ENCODE results near the gene LRRK2. TPM values are rescaled to one million over a fixed set of nuclear protein-coding genes. Genes with fewer than 3 reads are reported as not detected.

The LRRK2 gene
- 1.1 and 1.4 TPM in 2 replicates for total RNA-seq

GRCh38 chr12:40224439-40225291 is at the start of gene LRRK2:
Gene LRRK2 (plus strand): TSS chr12:40224997. CDS start chr12:40225132, 135 bp downstream.

Other genes starting within 250 kb of the LRRK2 start
- 13.2 and 19.1 TPM in 2 replicates for gene SLC2A13, start 118.9 kb upstream of the LRRK2 start, total RNA-seq

All from cardiac atrium fibroblast (primary cell).